Activated naive CD8-positive, alpha-beta T cell treated with anti-CD3 and anti-CD28 coated beads, Interleukin-2, amount 10 ng/mL, durations not matched to agents 7 days and 5 days (primary cell): ENCODE measurements around the gene FTCD. TPM values are rescaled to one million over a fixed set of nuclear protein-coding genes. Genes with fewer than 3 reads are reported as not detected.

Experiments used
- ATAC-seq: fragments of 150-1000 bp; cut with Tn5 transposase; one replicate; pipeline ENCODE4 v1.10.0; 2021; ENCODE audit warnings: low read depth, moderate library complexity
- POLR2A ChIA-PET: fragments of 350-600 bp; sonication (Branson Sonifier 250); formaldehyde crosslinking; loops from one replicate; lab custom pipeline; 2021; ENCODE audit warnings: antibody characterized with exemption; lab: Charles Lee
- DNase-seq: peaks from one replicate; pipeline ENCODE4 v3.0.0; 2021
- H3K27ac Mint-ChIP-seq: one replicate; pipeline ENCODE4 v1.8.0; 2022; ENCODE audit warnings: mild to moderate bottlenecking, mixed read lengths
- H3K27me3 Mint-ChIP-seq: one replicate; pipeline ENCODE4 v1.8.0; 2022; ENCODE audit warnings: mild to moderate bottlenecking, moderate library complexity, mixed read lengths
- H3K36me3 Mint-ChIP-seq: one replicate; pipeline ENCODE4 v1.8.0; 2021; ENCODE audit warnings: mild to moderate bottlenecking, mixed read lengths
- H3K4me1 Mint-ChIP-seq: one replicate; pipeline ENCODE4 v1.8.0; 2021; ENCODE audit warnings: mixed read lengths
- H3K4me3 Mint-ChIP-seq: one replicate; pipeline ENCODE4 v1.8.0; 2022; ENCODE audit warnings: mild to moderate bottlenecking, moderate library complexity, mixed read lengths
- H3K9me3 Mint-ChIP-seq: one replicate; pipeline ENCODE4 v1.8.0; 2021; ENCODE audit warnings: mixed read lengths
- total RNA-seq, 2 experiments: library from RNA; stranded (reverse); gene quantifications; one replicate each; pipeline ENCODE4 v1.2.3, GENCODE V29; 2021

Gene FTCD
- total RNA-seq, 2 experiments from 2014 or later, result 0.65 to 1.3 TPM

GRCh38 chr21:46191686-46192575, 36.6 kb upstream of the FTCD start:
- no peaks in the 10 kb centered on the region for H3K9me3 Mint-ChIP-seq
- peaks cover 12% of the 10 kb centered on the region for H3K36me3 Mint-ChIP-seq
- ATAC-seq, result no peak
- POLR2A ChIA-PET, result interaction anchor here (0.7 kb wide), 1 partner anchor 188 kb away, joined by 3 read pairs; no protein-coding TSS in a partner anchor
- H3K27me3 Mint-ChIP-seq, result no peaks in the 10 kb centered on the region
- no peak for DNase-seq
- no peaks in the 10 kb centered on the region for H3K4me1 Mint-ChIP-seq
- H3K4me3 Mint-ChIP-seq, result no peak overlapping the region
- no peak overlapping the region for H3K27ac Mint-ChIP-seq

GRCh38 chr21:46191257-46191685, 35.9 kb upstream of the FTCD start:
- DNase-seq (no peak), ATAC-seq (no peak)
- POLR2A ChIA-PET, result interaction anchor here (0.7 kb wide), 1 partner anchor 189 kb away, joined by 3 read pairs; no protein-coding TSS in a partner anchor
- Mint-ChIP-seq H3K27ac (no peak overlapping the region), H3K4me3 (no peak overlapping the region), H3K36me3 (peaks cover 12% of the 10 kb centered on the region), H3K9me3 (no peaks in the 10 kb centered on the region), H3K27me3 (no peaks in the 10 kb centered on the region), H3K4me1 (no peaks in the 10 kb centered on the region)

- peaks cover 12% of the 10 kb centered on the region for H3K36me3 Mint-ChIP-seq
- no peak overlapping the region for H3K27ac Mint-ChIP-seq
- H3K9me3 Mint-ChIP-seq, result no peaks in the 10 kb centered on the region
- DNase-seq (no peak), ATAC-seq (no peak)
- H3K27me3 Mint-ChIP-seq, result no peaks in the 10 kb centered on the region
- POLR2A ChIA-PET, result no interaction called here
- H3K4me3 Mint-ChIP-seq, result no peak overlapping the region
- peaks cover 3% of the 10 kb centered on the region for H3K4me1 Mint-ChIP-seq
Observed at GRCh38 chr21:46190491-46191131, 35.2 kb upstream of the FTCD start.

GRCh38 chr21:46189959-46190490, 34.6 kb upstream of the FTCD start:
- H3K27ac Mint-ChIP-seq, result no peak overlapping the region
- peaks cover 12% of the 10 kb centered on the region for H3K36me3 Mint-ChIP-seq
- no peaks in the 10 kb centered on the region for H3K27me3 Mint-ChIP-seq
- H3K4me1 Mint-ChIP-seq, result peaks cover 6% of the 10 kb centered on the region
- H3K9me3 Mint-ChIP-seq, result no peaks in the 10 kb centered on the region
- DNase-seq (no peak), ATAC-seq (no peak)
- no peak overlapping the region for H3K4me3 Mint-ChIP-seq
- POLR2A ChIA-PET, result no interaction called here

- Mint-ChIP-seq H3K27me3 (no peaks in the 10 kb centered on the region), H3K4me3 (no peak overlapping the region), H3K9me3 (no peaks in the 10 kb centered on the region), H3K4me1 (peaks cover 10% of the 10 kb centered on the region), H3K27ac (no peak overlapping the region), H3K36me3 (peaks cover 12% of the 10 kb centered on the region)
- POLR2A ChIA-PET, result no interaction called here
- no peak for DNase-seq
- ATAC-seq, result no peak
Observed at GRCh38 chr21:46189213-46189958, 34.0 kb upstream of the FTCD start.

- Mint-ChIP-seq H3K4me1 (peaks cover 12% of the 10 kb centered on the region), H3K4me3 (no peak overlapping the region), H3K27me3 (no peaks in the 10 kb centered on the region), H3K36me3 (peaks cover 3% of the 10 kb centered on the region), H3K27ac (no peak overlapping the region), H3K9me3 (no peaks in the 10 kb centered on the region)
- DNase-seq, result no peak
- no peak for ATAC-seq
- POLR2A ChIA-PET, result no interaction called here
Observed at GRCh38 chr21:46188226-46189212, 33.1 kb upstream of the FTCD start.

GRCh38 chr21:46187814-46188213, 32.4 kb upstream of the FTCD start:
- H3K27me3 Mint-ChIP-seq, result no peaks in the 10 kb centered on the region
- no peaks in the 10 kb centered on the region for H3K9me3 Mint-ChIP-seq
- H3K36me3 Mint-ChIP-seq, result no peaks in the 10 kb centered on the region
- H3K27ac Mint-ChIP-seq, result no peak overlapping the region
- POLR2A ChIA-PET, result no interaction called here
- ATAC-seq, result no peak
- no peak for DNase-seq
- no peak overlapping the region for H3K4me3 Mint-ChIP-seq
- peaks cover 12% of the 10 kb centered on the region for H3K4me1 Mint-ChIP-seq

GRCh38 chr21:46187261-46187660, 31.9 kb upstream of the FTCD start:
- no peak overlapping the region for H3K4me3 Mint-ChIP-seq
- DNase-seq (no peak), ATAC-seq (no peak)
- H3K9me3 Mint-ChIP-seq, result no peaks in the 10 kb centered on the region
- no peak overlapping the region for H3K27ac Mint-ChIP-seq
- no peaks in the 10 kb centered on the region for H3K27me3 Mint-ChIP-seq
- peaks cover 12% of the 10 kb centered on the region for H3K4me1 Mint-ChIP-seq
- no peaks in the 10 kb centered on the region for H3K36me3 Mint-ChIP-seq
- POLR2A ChIA-PET, result no interaction called here

GRCh38 chr21:46185716-46186115, 30.3 kb upstream of the FTCD start:
- H3K36me3 Mint-ChIP-seq, result no peaks in the 10 kb centered on the region
- H3K9me3 Mint-ChIP-seq, result no peaks in the 10 kb centered on the region
- POLR2A ChIA-PET, result no interaction called here
- no peaks in the 10 kb centered on the region for H3K27me3 Mint-ChIP-seq
- peaks cover 12% of the 10 kb centered on the region for H3K4me1 Mint-ChIP-seq
- DNase-seq, result no peak
- H3K4me3 Mint-ChIP-seq, result peak overlapping the region; percentile 87
- no peak for ATAC-seq
- H3K27ac Mint-ChIP-seq, result no peak overlapping the region

GRCh38 chr21:46184625-46185555, 29.5 kb upstream of the FTCD start:
- Mint-ChIP-seq H3K27ac (peak overlapping the region; percentile 85), H3K4me3 (peak overlapping the region; percentile 87), H3K27me3 (no peaks in the 10 kb centered on the region), H3K36me3 (no peaks in the 10 kb centered on the region), H3K4me1 (peaks cover 12% of the 10 kb centered on the region), H3K9me3 (no peaks in the 10 kb centered on the region)
- ATAC-seq (peak; percentile 86), DNase-seq (peak; percentile 82)
- POLR2A ChIA-PET, result no interaction called here

GRCh38 chr21:46183910-46184624, 28.7 kb upstream of the FTCD start, which contains the start of gene SPATC1L:
SPATC1L (minus strand) TSS chr21:46184459; CDS start chr21:46182816, 1,643 bp downstream.
- ATAC-seq (peak; percentile 45), DNase-seq (peak; percentile 57)
- Mint-ChIP-seq H3K4me3 (peak within 1 kb of the TSS; percentile 87), H3K27me3 (no peaks in the 10 kb centered on the region), H3K27ac (peak within 1 kb of the TSS; percentile 85), H3K36me3 (no peaks in the 10 kb centered on the region), H3K9me3 (no peaks in the 10 kb centered on the region), H3K4me1 (peaks cover 12% of the 10 kb centered on the region)
- POLR2A ChIA-PET, result no interaction called here
